Parathyroid adenoma (tissue), 2 donors: ENCODE data around the gene RSPH1.

Experiments used
- H2AFZ ChIP-seq: fragments of 300-600 bp; sonication (generic); one replicate; pipeline ENCODE4 v1.7.0; 2017; ENCODE audit warnings: antibody characterized with exemption, mild to moderate bottlenecking
- H3K27ac ChIP-seq: fragments of 300-600 bp; sonication (generic); one replicate; pipeline ENCODE4 v1.7.0; 2017
- H3K27me3 ChIP-seq: fragments of 300-600 bp; sonication (generic); one replicate; pipeline ENCODE4 v1.7.0; 2017; ENCODE audit warnings: low read length; ENCODE audit not compliant: control insufficient read depth, insufficient read depth
- H3K36me3 ChIP-seq: fragments of 300-600 bp; sonication (generic); one replicate; pipeline ENCODE4 v1.7.0; 2017; ENCODE audit warnings: low read length; ENCODE audit not compliant: control insufficient read depth, insufficient read depth
- H3K4me1 ChIP-seq: fragments of 300-600 bp; sonication (generic); one replicate; pipeline ENCODE4 v1.7.0; 2017; ENCODE audit warnings: control low read depth
- H3K4me2 ChIP-seq: fragments of 300-600 bp; sonication (generic); one replicate; pipeline ENCODE4 v1.7.0; 2017; ENCODE audit warnings: low read length
- H3K4me3 ChIP-seq: fragments of 300-600 bp; sonication (generic); one replicate; pipeline ENCODE4 v1.7.0; 2017; ENCODE audit warnings: low read depth, low read length
- H3K79me2 ChIP-seq: fragments of 300-600 bp; sonication (generic); one replicate; pipeline ENCODE4 v1.7.0; 2017; ENCODE audit warnings: control low read depth
- H3K9ac ChIP-seq: fragments of 300-600 bp; sonication (generic); one replicate; pipeline ENCODE4 v1.7.0; 2017; ENCODE audit warnings: mild to moderate bottlenecking
- H3K9me3 ChIP-seq: fragments of 300-600 bp; sonication (generic); one replicate; pipeline ENCODE4 v1.7.0; 2017; ENCODE audit warnings: low read length; ENCODE audit not compliant: control insufficient read depth
- CTCF ChIP-seq: fragments of 300-600 bp; sonication (generic); IDR thresholded peaks from one replicate; pipeline ENCODE4 v1.7.0; 2017; ENCODE audit warnings: antibody characterized with exemption, mild to moderate bottlenecking
- donor health status: primary hyperparathyroidism.

RSPH1 gene

GRCh38 chr21:42443876-42444744 lies 51.9 kb downstream of the RSPH1 start:
- H3K9me3 ChIP-seq = no peaks in the 10 kb centered on the region
- H3K36me3 ChIP-seq = no peaks in the 10 kb centered on the region
- no peaks in the 10 kb centered on the region for H3K4me1 ChIP-seq
- no peaks in the 10 kb centered on the region for H3K79me2 ChIP-seq
- no peak overlapping the region for H3K4me3 ChIP-seq
- H3K27me3 ChIP-seq = no peaks in the 10 kb centered on the region
- H2AFZ ChIP-seq = no peak overlapping the region
- H3K27ac ChIP-seq = no peak overlapping the region
- no peak overlapping the region for H3K4me2 ChIP-seq
- no peak for TF ChIP-seq CTCF
- no peak overlapping the region for H3K9ac ChIP-seq

GRCh38 chr21:42443181-42443785 lies 52.7 kb downstream of the RSPH1 start:
- Histone ChIP-seq H3K27ac (no peak overlapping the region), H3K4me1 (no peaks in the 10 kb centered on the region), H3K27me3 (no peaks in the 10 kb centered on the region), H3K9me3 (no peaks in the 10 kb centered on the region), H3K9ac (no peak overlapping the region), H3K4me3 (no peak overlapping the region), H3K4me2 (no peak overlapping the region), H3K36me3 (no peaks in the 10 kb centered on the region), H3K79me2 (no peaks in the 10 kb centered on the region), H2AFZ (no peak overlapping the region)
- no peak for TF ChIP-seq CTCF

GRCh38 chr21:42441963-42442362 lies 54.1 kb downstream of the RSPH1 start:
- Histone ChIP-seq H3K27me3 (no peaks in the 10 kb centered on the region), H3K4me1 (no peaks in the 10 kb centered on the region), H2AFZ (no peak overlapping the region), H3K9me3 (no peaks in the 10 kb centered on the region), H3K4me2 (no peak overlapping the region), H3K9ac (no peak overlapping the region), H3K27ac (no peak overlapping the region), H3K4me3 (no peak overlapping the region), H3K79me2 (no peaks in the 10 kb centered on the region), H3K36me3 (no peaks in the 10 kb centered on the region)
- no peak for TF ChIP-seq CTCF

GRCh38 chr21:42440187-42440792 lies 55.7 kb downstream of the RSPH1 start:
- Histone ChIP-seq H3K36me3 (no peaks in the 10 kb centered on the region), H3K4me3 (no peak overlapping the region), H3K4me2 (no peak overlapping the region)

More at GRCh38 chr21:42440187-42440792, 55.7 kb downstream of the RSPH1 start:
- H2AFZ ChIP-seq = no peak overlapping the region
- H3K9me3 ChIP-seq = no peaks in the 10 kb centered on the region
- no peak overlapping the region for H3K9ac ChIP-seq
- no peaks in the 10 kb centered on the region for H3K79me2 ChIP-seq
- no peaks in the 10 kb centered on the region for H3K27me3 ChIP-seq
- TF ChIP-seq CTCF = no peak
- H3K4me1 ChIP-seq = no peaks in the 10 kb centered on the region
- H3K27ac ChIP-seq = no peak overlapping the region
